Neural cell (in vitro differentiated cells): ENCODE results near the gene GOLGA6C. TPM values are rescaled to one million over a fixed set of nuclear protein-coding genes. Genes with fewer than 3 reads are reported as not detected.

Experiments
- H2AFZ ChIP-seq: fragments of 200-600, 300-800 bp; sonication (generic), shearing (Covaris generic); 2 replicates; pipeline ENCODE4 v1.6.0; 2014; ENCODE audit warnings: low read depth, mild to moderate bottlenecking, antibody characterized with exemption, low read length, moderate library complexity
- H3F3A ChIP-seq: fragments of 200-600 bp; shearing (Covaris generic); 2 replicates; pipeline ENCODE4 v1.6.1; 2016; ENCODE audit warnings: mild to moderate bottlenecking, moderate library complexity, mixed read lengths, antibody characterized with exemption, low read length; ENCODE audit not compliant: insufficient read depth, poor library complexity, severe bottlenecking
- H3K27ac ChIP-seq: fragments of 200-600, 300-800 bp; sonication (generic), shearing (Covaris generic); 2 replicates; pipeline ENCODE4 v1.5.1; 2014; ENCODE audit warnings: mild to moderate bottlenecking, low read length, moderate library complexity
- H3K27me3 ChIP-seq: fragments of 300-800, 200-600 bp; sonication (generic), shearing (Covaris generic); 2 replicates; pipeline ENCODE4 v1.6.0; 2014; ENCODE audit warnings: mild to moderate bottlenecking, low read depth, low read length, moderate library complexity; ENCODE audit not compliant: insufficient read depth
- H3K36me3 ChIP-seq: fragments of 300-800, 200-600 bp; sonication (generic), shearing (Covaris generic); 2 replicates; pipeline ENCODE4 v1.5.1; 2014; ENCODE audit warnings: mild to moderate bottlenecking, antibody characterized with exemption, low read length, moderate library complexity; ENCODE audit not compliant: insufficient read depth
- H3K4me2 ChIP-seq: fragments of 300-800, 200-600 bp; sonication (generic), shearing (Covaris generic); 2 replicates; pipeline ENCODE4 v1.6.0; 2014; ENCODE audit warnings: mild to moderate bottlenecking, low read length
- H3K4me3 ChIP-seq: fragments of 300-800, 200-600 bp; sonication (generic), shearing (Covaris generic); 2 replicates; pipeline ENCODE4 v1.5.1; 2014; ENCODE audit warnings: mild to moderate bottlenecking, low read length, moderate library complexity
- H3K79me2 ChIP-seq: fragments of 200-600 bp; shearing (Covaris generic); replicated peaks from 2 replicates; pipeline ENCODE4 v1.6.0; 2014; ENCODE audit warnings: mild to moderate bottlenecking, low read length, moderate library complexity; ENCODE audit not compliant: insufficient read depth
- H3K9ac ChIP-seq: fragments of 300-800, 200-600 bp; sonication (generic), shearing (Covaris generic); 2 replicates; pipeline ENCODE4 v1.6.1; 2016; ENCODE audit warnings: mild to moderate bottlenecking, low read length, mixed read lengths
- H3K9me2 ChIP-seq: fragments of 200-600 bp; shearing (Covaris generic); 2 replicates; pipeline ENCODE4 v1.6.1; 2016; ENCODE audit warnings: mild to moderate bottlenecking, low read length, mixed read lengths; ENCODE audit not compliant: insufficient read depth
- H3K9me3 ChIP-seq: fragments of 200-600, 300-800 bp; sonication (generic), shearing (Covaris generic); 2 replicates; pipeline ENCODE4 v1.6.1; 2016; ENCODE audit warnings: mild to moderate bottlenecking, mixed run types, low read length, moderate library complexity, mixed read lengths
- H4K20me1 ChIP-seq: fragments of 200-600 bp; shearing (Covaris generic); 2 replicates; pipeline ENCODE4 v1.6.1; 2016; ENCODE audit warnings: mild to moderate bottlenecking, mixed run types; ENCODE audit not compliant: insufficient read depth
- CTCF ChIP-seq: fragments of 450-650 bp; IDR thresholded peaks from 2 replicates; pipeline ENCODE4 v1.5.1; 2014; ENCODE audit warnings: antibody characterized with exemption, mild to moderate bottlenecking, moderate library complexity; ENCODE audit not compliant: poor library complexity, severe bottlenecking
- EP300 ChIP-seq: fragments of 450-650 bp; conservative IDR thresholded peaks from 2 replicates; pipeline ENCODE4 v1.6.1; 2014; ENCODE audit warnings: antibody characterized with exemption, mild to moderate bottlenecking, moderate library complexity; ENCODE audit not compliant: poor library complexity, severe bottlenecking
- EZH2 ChIP-seq: fragments of 200-600, 300-800 bp; shearing (Covaris generic), sonication (generic); IDR thresholded peaks from 2 replicates; pipeline ENCODE4 v1.6.1; 2014; ENCODE audit warnings: antibody characterized with exemption, low read length, borderline replicate concordance, mild to moderate bottlenecking; ENCODE audit not compliant: insufficient read depth, poor library complexity, severe bottlenecking
- MXI1 ChIP-seq: fragments of 450-650 bp; conservative IDR thresholded peaks from 2 replicates; pipeline ENCODE4 v1.6.1; 2014; ENCODE audit warnings: antibody characterized with exemption, mild to moderate bottlenecking; ENCODE audit not compliant: poor library complexity, severe bottlenecking
- POLR2AphosphoS5 ChIP-seq: IDR thresholded peaks from 2 replicates; pipeline ENCODE4 v1.6.1; 2012
- RAD21 ChIP-seq: fragments of 450-650 bp; conservative IDR thresholded peaks from 2 replicates; pipeline ENCODE4 v1.6.1; 2014; ENCODE audit warnings: antibody characterized with exemption, mild to moderate bottlenecking, moderate library complexity
- REST ChIP-seq: IDR thresholded peaks from 2 replicates; pipeline ENCODE4 v1.6.1; 2012; ENCODE audit warnings: borderline replicate concordance
- SMC3 ChIP-seq: fragments of 450-650 bp; conservative IDR thresholded peaks from 2 replicates; pipeline ENCODE4 v1.6.1; 2014; ENCODE audit warnings: antibody characterized with exemption, mild to moderate bottlenecking, moderate library complexity; ENCODE audit not compliant: poor library complexity
- TAF1 ChIP-seq: IDR thresholded peaks from 2 replicates; pipeline ENCODE4 v1.6.1; 2012; ENCODE audit warnings: low read depth
- polyA plus RNA-seq: library from polyadenylated mRNA; depleted of rRNA; stranded (reverse); fragments of >200 nt; gene quantifications from 2 replicates; pipeline ENCODE4 v1.2.3, GENCODE V29; 2014

GOLGA6C gene
- polyA plus RNA-seq, 1 donor from 2014 or later, result not detected

GRCh38 chr15:75213212-75213767, 44.8 kb upstream of the GOLGA6C start:
- Histone ChIP-seq H3K79me2 (no peaks in the 10 kb centered on the region), H3K36me3 (no peaks in the 10 kb centered on the region), H3K27ac (no peak overlapping the region), H3F3A (no peaks in the 10 kb centered on the region), H3K4me3 (no peak overlapping the region), H3K9ac (no peak overlapping the region), H2AFZ (no peak overlapping the region), H3K9me3 (no peaks in the 10 kb centered on the region), H3K9me2 (no peaks in the 10 kb centered on the region), H4K20me1 (no peaks in the 10 kb centered on the region), H3K4me2 (no peak overlapping the region), H3K27me3 (no peaks in the 10 kb centered on the region)
- TF ChIP-seq MXI1, result no peak
- TF ChIP-seq EZH2, result no peak
- TF ChIP-seq EP300, result no peak
- TF ChIP-seq REST, result no peak
- no peak for TF ChIP-seq TAF1
- TF ChIP-seq POLR2AphosphoS5, result no peak
- no peak for TF ChIP-seq SMC3
- TF ChIP-seq RAD21, result no peak
- no peak for TF ChIP-seq CTCF

GRCh38 chr15:75213768-75214221, 44.3 kb upstream of the GOLGA6C start:
- Histone ChIP-seq H2AFZ (no peak overlapping the region), H3K4me2 (no peak overlapping the region), H3K9ac (no peak overlapping the region), H3K4me3 (no peak overlapping the region), H4K20me1 (no peaks in the 10 kb centered on the region), H3K9me3 (no peaks in the 10 kb centered on the region), H3K27me3 (no peaks in the 10 kb centered on the region), H3K36me3 (no peaks in the 10 kb centered on the region), H3K9me2 (no peaks in the 10 kb centered on the region), H3K27ac (no peak overlapping the region), H3F3A (no peaks in the 10 kb centered on the region), H3K79me2 (no peaks in the 10 kb centered on the region)
- no peak for TF ChIP-seq EP300
- TF ChIP-seq POLR2AphosphoS5, result no peak
- no peak for TF ChIP-seq REST
